Hepatic stellate cell (primary cell): ENCODE results near the gene SNRPN.
"Not testable (repeated sequence)": the region's sequence is repeated elsewhere in the genome, so short reads cannot be mapped to it uniquely, and the experiment has no call there.

ENCODE experiments used
- DNase-seq: peaks from one replicate; pipeline ENCODE4 v3.0.0; 2011; ENCODE audit warnings: low spot score

SNRPN gene

GRCh38 chr15:24971052-24971451, 16.3 kb downstream of the SNRPN start:
- DNase-seq = no peak

- no peak for DNase-seq
Measured at GRCh38 chr15:24971772-24972171, 17.0 kb downstream of the SNRPN start.

- DNase-seq = not testable (repeated sequence)
Measured at GRCh38 chr15:24972707-24973106, 17.9 kb downstream of the SNRPN start.

GRCh38 chr15:24976932-24977331, 22.1 kb downstream of the SNRPN start:
- no peak for DNase-seq

- no peak for DNase-seq
Measured at GRCh38 chr15:24977686-24978085, 22.9 kb downstream of the SNRPN start.

GRCh38 chr15:24985224-24985623, 30.4 kb downstream of the SNRPN start:
- no peak for DNase-seq

- DNase-seq = no peak
Measured at GRCh38 chr15:24986653-24987052, 31.9 kb downstream of the SNRPN start.

GRCh38 chr15:25019434-25019833, 64.6 kb downstream of the SNRPN start:
- DNase-seq = no peak

- no peak for DNase-seq
Measured at GRCh38 chr15:25022233-25022632, 67.4 kb downstream of the SNRPN start.
